ENCODE data around the gene TMUB1. TPM values are rescaled to one million over a fixed set of nuclear protein-coding genes. Genes with fewer than 3 reads are reported as not detected.
A peak's percentile ranks its signal among the peaks of the same experiment; 100 is the strongest.

TMUB1 gene
- total RNA-seq, 3 donors from 2014 or later, result 32.1 to 36.1 (median 35.0) TPM

DNA sequence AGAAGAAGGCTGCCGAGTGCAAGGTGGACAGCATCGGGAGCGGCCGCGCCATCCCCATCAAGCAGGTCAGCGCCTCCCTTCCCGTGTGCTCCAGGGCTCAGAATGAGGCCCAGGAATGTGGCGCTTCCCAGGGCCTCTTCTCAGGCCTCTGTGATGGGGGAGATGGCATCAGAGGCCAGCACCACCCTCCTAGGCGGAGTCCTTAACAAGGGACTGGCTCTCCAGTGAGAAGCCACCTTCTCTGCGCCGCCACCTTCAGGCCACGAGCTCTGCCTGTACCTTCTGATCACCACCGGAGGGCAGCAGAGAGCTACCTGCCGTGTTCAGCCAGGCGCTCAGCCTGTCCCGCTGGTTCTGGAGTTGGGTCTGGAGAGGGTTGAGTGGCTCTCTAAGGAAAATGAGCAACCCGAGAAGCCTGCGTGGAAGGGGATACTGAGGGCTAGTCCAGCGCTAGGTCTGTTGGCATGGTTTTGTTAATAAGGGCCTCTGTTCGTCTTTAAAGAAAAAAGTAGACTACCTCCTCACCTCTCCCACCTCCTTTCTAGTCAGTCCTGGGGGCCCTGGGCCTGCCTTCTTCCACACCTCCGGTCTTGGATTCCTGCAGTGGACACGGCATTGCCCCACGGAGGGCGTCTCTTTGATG, 40.6 kb upstream of the TMUB1 start:
- TF ChIP-seq POLR2AphosphoS5 (IDR thresholded peaks at IDR 0.05), result peak in 1 of 3 donors; percentile 37
- TF ChIP-seq CTCF (IDR thresholded peaks at IDR 0.05), result peak; percentile 82 to 97 (median 94)
- no peak for TF ChIP-seq POLR2A (IDR thresholded peaks at IDR 0.05)
- Histone ChIP-seq H3K9me3 (no peaks in the 10 kb centered on the region), H3K27ac (peak overlapping the region in 1 of 2 donors; percentile 17), H3K4me1 (peaks cover 0 to 5% of the 10 kb centered on the region in 2 donors), H3K36me3 (peaks cover 1% of the 10 kb centered on the region), H3K27me3 (no peaks in the 10 kb centered on the region), H3K4me3 (no peak overlapping the region)
- DNase-seq (ENCODE audit: low spot score in 2 of 2), result peak; percentile 74 to 90
- intact Hi-C loops (cut with DNase I; ENCODE audit: low total_unique reads), result no loop called here

DNA sequence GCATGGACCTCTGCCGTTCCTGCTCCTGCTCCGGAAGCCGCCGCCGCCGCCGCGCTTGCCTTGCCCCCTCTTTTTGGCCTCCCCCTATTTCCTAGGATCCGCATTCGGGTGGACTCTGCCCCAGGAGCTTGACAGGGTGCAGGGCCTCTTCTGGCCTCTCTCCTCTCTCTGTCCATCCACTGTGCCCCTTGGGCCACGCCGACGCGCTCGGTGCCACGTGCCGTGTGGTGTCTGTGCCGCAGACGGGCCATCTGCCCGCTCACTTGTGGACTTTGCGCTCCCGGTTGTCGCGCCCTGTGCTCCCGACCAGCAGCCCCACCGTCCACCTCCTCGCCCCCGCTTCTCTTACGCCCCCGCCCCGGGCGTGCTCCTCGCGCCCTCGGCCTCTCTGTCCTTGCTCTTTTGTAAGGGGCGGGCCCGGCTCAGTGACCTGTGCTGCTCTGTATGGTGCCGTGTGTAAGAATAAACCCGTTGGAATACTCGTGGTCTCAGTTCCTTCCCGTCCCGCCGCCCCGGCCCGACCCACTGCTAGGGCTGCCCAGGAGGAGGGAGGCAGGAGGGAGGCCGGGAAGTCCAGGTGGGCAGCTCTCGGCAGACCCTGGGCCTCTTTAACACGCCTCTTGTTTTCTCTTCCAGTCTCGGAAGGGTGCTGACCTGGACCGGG, 40.0 kb upstream of the TMUB1 start:
- DNase-seq (ENCODE audit: low spot score in 2 of 2), result no peak
- Histone ChIP-seq H3K4me3 (no peak overlapping the region), H3K36me3 (peaks cover 8% of the 10 kb centered on the region), H3K4me1 (peaks cover 0 to 5% of the 10 kb centered on the region in 2 donors), H3K9me3 (no peaks in the 10 kb centered on the region), H3K27ac (peak overlapping the region in 1 of 2 donors; percentile 17), H3K27me3 (no peaks in the 10 kb centered on the region)
- TF ChIP-seq POLR2A (IDR thresholded peaks at IDR 0.05) (no peak), POLR2AphosphoS5 (IDR thresholded peaks at IDR 0.05) (no peak), CTCF (IDR thresholded peaks at IDR 0.05) (no peak)
- intact Hi-C loops (cut with DNase I; ENCODE audit: low total_unique reads), result no loop called here

GRCh38 chr7:151122796-151123157, 39.5 kb upstream of the TMUB1 start:
- H3K27me3 ChIP-seq, result no peaks in the 10 kb centered on the region
- DNase-seq (ENCODE audit: low spot score in 2 of 2), result no peak
- H3K9me3 ChIP-seq, result no peaks in the 10 kb centered on the region
- TF ChIP-seq POLR2A (IDR thresholded peaks at IDR 0.05), result no peak
- no peak for TF ChIP-seq POLR2AphosphoS5 (IDR thresholded peaks at IDR 0.05)
- TF ChIP-seq CTCF (IDR thresholded peaks at IDR 0.05), result no peak
- H3K4me3 ChIP-seq, result no peak overlapping the region
- no peak overlapping the region for H3K27ac ChIP-seq
- peaks cover 10% of the 10 kb centered on the region for H3K36me3 ChIP-seq
- H3K4me1 ChIP-seq, result peaks cover 0 to 5% of the 10 kb centered on the region in 2 donors
- intact Hi-C loops (cut with DNase I; ENCODE audit: low total_unique reads), result no loop called here

GRCh38 chr7:151122276-151122675, 39.0 kb upstream of the TMUB1 start:
- no peak for DNase-seq (ENCODE audit: low spot score in 2 of 2)
- H3K36me3 ChIP-seq, result peaks cover 10% of the 10 kb centered on the region
- no peak for TF ChIP-seq CTCF (IDR thresholded peaks at IDR 0.05)
- TF ChIP-seq POLR2AphosphoS5 (IDR thresholded peaks at IDR 0.05), result no peak
- TF ChIP-seq POLR2A (IDR thresholded peaks at IDR 0.05), result no peak
- H3K4me3 ChIP-seq, result no peak overlapping the region
- H3K9me3 ChIP-seq, result no peaks in the 10 kb centered on the region
- intact Hi-C loops (cut with DNase I; ENCODE audit: low total_unique reads), result no loop called here
- H3K4me1 ChIP-seq, result peaks cover 0 to 5% of the 10 kb centered on the region in 2 donors
- H3K27me3 ChIP-seq, result no peaks in the 10 kb centered on the region
- no peak overlapping the region for H3K27ac ChIP-seq
